SK-N-SH (cell line): ENCODE measurements around the gene SYT1. TPM values are rescaled to one million over a fixed set of nuclear protein-coding genes. Genes with fewer than 3 reads are reported as not detected.

Experiments
- CTCF ChIA-PET: fragments of 300-600, 350-600 bp; formaldehyde crosslinking; extraction: SDS; loops from one replicate; lab custom pipeline; 2021; lab: Yijun Ruan, JAX
- POLR2A ChIA-PET: fragments of 350-600 bp; sonication (Branson Sonifier 250); formaldehyde crosslinking; extraction: SDS; loops from one replicate; lab custom pipeline; 2020; ENCODE audit warnings: antibody characterized with exemption, inconsistent platforms; lab: Yijun Ruan, JAX
- DNase-seq: peaks from one replicate; pipeline ENCODE4 v3.0.0; 2012
- H2AFZ ChIP-seq: fragments of 200-600 bp; sonication (generic); 2 replicates; pipeline ENCODE4 v1.8.1; 2016; ENCODE audit warnings: antibody characterized with exemption, mild to moderate bottlenecking, low read depth
- H3F3A ChIP-seq: fragments of 200-600 bp; sonication (generic); replicated peaks from 2 replicates; pipeline ENCODE3; 2016; ENCODE audit warnings: antibody characterized with exemption, mild to moderate bottlenecking; ENCODE audit not compliant: insufficient read depth
- H3K27ac ChIP-seq, 2 experiments: fragments of 200-500 bp in 1 of 2; fragments of 200-600 bp in 1 of 2; sonication (Bioruptor generic) in 1 of 2; sonication (generic), shearing (Covaris generic) in 1 of 2; 2 replicates each; pipeline versions ENCODE4 v1.5.1 to v1.6.1; 2014 to 2016; ENCODE audit warnings: low read depth in 2 of 2, inconsistent platforms in 1 of 2, low read length in 1 of 2, mild to moderate bottlenecking in 1 of 2, mixed read lengths in 1 of 2
- H3K27me3 ChIP-seq: fragments of 200-600 bp; sonication (generic), shearing (Covaris generic); 2 replicates; pipeline ENCODE4 v1.6.1; 2016; ENCODE audit warnings: mixed run types; ENCODE audit not compliant: insufficient read depth
- H3K36me3 ChIP-seq, 2 experiments: fragments of 200-500 bp in 1 of 2; fragments of 200-600 bp in 1 of 2; sonication (Bioruptor generic) in 1 of 2; sonication (generic) in 1 of 2; replicated peaks in 1 of 2; 2 replicates each; pipeline versions ENCODE3 to v1.5.1; 2014 to 2016; ENCODE audit warnings: low read length in 1 of 2, mild to moderate bottlenecking in 1 of 2; ENCODE audit not compliant: insufficient read depth in 2 of 2, control insufficient read depth in 1 of 2
- H3K4me1 ChIP-seq, 2 experiments: fragments of 200-500 bp in 1 of 2; fragments of 200-600 bp in 1 of 2; sonication (Bioruptor generic) in 1 of 2; sonication (generic), shearing (Covaris generic) in 1 of 2; 2 replicates each; pipeline versions ENCODE4 v1.5.1 to v1.6.1; 2014 to 2016; ENCODE audit warnings: low read depth in 1 of 2, low read length in 1 of 2, mixed run types in 1 of 2; ENCODE audit not compliant: insufficient read depth in 2 of 2, control insufficient read depth in 1 of 2
- H3K4me2 ChIP-seq: fragments of 200-600 bp; sonication (generic), shearing (Covaris generic); 2 replicates; pipeline ENCODE4 v1.6.1; 2017; ENCODE audit warnings: mixed run types
- H3K4me3 ChIP-seq, 2 experiments: fragments of 200-500 bp in 1 of 2; fragments of 200-600 bp in 1 of 2; sonication (Bioruptor generic) in 1 of 2; sonication (generic), shearing (Covaris generic) in 1 of 2; 2 replicates each; pipeline versions ENCODE4 v1.5.1 to v1.8.1; 2014 to 2016; ENCODE audit warnings: low read depth in 2 of 2, inconsistent platforms in 1 of 2, low read length in 1 of 2, mild to moderate bottlenecking in 1 of 2, mixed read lengths in 1 of 2, moderate library complexity in 1 of 2
- H3K79me2 ChIP-seq: fragments of 200-600 bp; sonication (generic); 2 replicates; pipeline ENCODE4 v1.8.1; 2017; ENCODE audit warnings: mild to moderate bottlenecking; ENCODE audit not compliant: insufficient read depth
- H3K9ac ChIP-seq: fragments of 200-600 bp; sonication (generic); 2 replicates; pipeline ENCODE4 v1.6.1; 2017; ENCODE audit warnings: mixed run types
- H3K9me2 ChIP-seq: fragments of 200-600 bp; sonication (generic); 2 replicates; pipeline ENCODE4 v1.6.1; 2017; ENCODE audit warnings: mixed run types
- H3K9me3 ChIP-seq: fragments of 200-600 bp; sonication (generic); 2 replicates; pipeline ENCODE4 v1.6.1; 2017; ENCODE audit warnings: mixed run types, mild to moderate bottlenecking, moderate library complexity
- H4K20me1 ChIP-seq: fragments of 200-600 bp; sonication (generic); 2 replicates; pipeline ENCODE4 v1.6.1; 2017; ENCODE audit warnings: mild to moderate bottlenecking, mixed run types; ENCODE audit not compliant: insufficient read depth
- CHD2 ChIP-seq: fragments of 150-350 bp; IDR thresholded peaks from 2 replicates; pipeline ENCODE4 v1.6.1; 2018; ENCODE audit warnings: low read length; ENCODE audit not compliant: partially characterized antibody
- ELF1 ChIP-seq: IDR thresholded peaks from 2 replicates; pipeline ENCODE4 v1.4.0; 2012
- EP300 ChIP-seq, 2 experiments: IDR thresholded peaks; 2 replicates each; pipeline versions ENCODE4 v1.4.0 to v1.6.1; 2012; ENCODE audit warnings: borderline replicate concordance in 1 of 2, low read depth in 1 of 2, low read length in 1 of 2
- EZH2phosphoT487 ChIP-seq: fragments of 200-600 bp; sonication (generic); IDR thresholded peaks from 2 replicates; pipeline ENCODE4 v1.6.1; 2017; ENCODE audit warnings: low read depth, mixed run types, mild to moderate bottlenecking, antibody characterized with exemption, moderate library complexity, borderline replicate concordance
- FOSL2 ChIP-seq: IDR thresholded peaks from 2 replicates; pipeline ENCODE4 v1.4.0; 2012; ENCODE audit warnings: low read depth, mild to moderate bottlenecking, moderate library complexity, borderline replicate concordance
- FOXM1 ChIP-seq: IDR thresholded peaks from 2 replicates; pipeline ENCODE4 v1.4.0; 2012; ENCODE audit warnings: low read depth, mild to moderate bottlenecking
- JUND ChIP-seq: IDR thresholded peaks from 2 replicates; pipeline ENCODE4 v1.4.0; 2012
- MAX ChIP-seq: IDR thresholded peaks from 2 replicates; pipeline ENCODE4 v1.4.0; 2012; ENCODE audit warnings: low read depth
- MXI1 ChIP-seq: IDR thresholded peaks from 2 replicates; pipeline ENCODE4 v1.6.1; 2012; ENCODE audit warnings: mild to moderate bottlenecking, low read depth, low read length, improper control_type of control experiment
- NFIC ChIP-seq: IDR thresholded peaks from 2 replicates; pipeline ENCODE4 v1.4.0; 2012; ENCODE audit warnings: borderline replicate concordance
- NRF1 ChIP-seq: IDR thresholded peaks from 2 replicates; pipeline ENCODE4 v1.6.1; 2012; ENCODE audit warnings: low read depth, mild to moderate bottlenecking, low read length
- RAD21 ChIP-seq: IDR thresholded peaks from 2 replicates; pipeline ENCODE4 v1.6.1; 2012; ENCODE audit warnings: mild to moderate bottlenecking, low read length
- RFX5 ChIP-seq: IDR thresholded peaks from 2 replicates; pipeline ENCODE4 v1.6.1; 2012; ENCODE audit warnings: mild to moderate bottlenecking, improper control_type of control experiment, low read length
- RXRA ChIP-seq: IDR thresholded peaks from 2 replicates; pipeline ENCODE4 v1.4.0; 2012; ENCODE audit warnings: low read depth, mild to moderate bottlenecking, borderline replicate concordance
- SIN3A ChIP-seq: IDR thresholded peaks from 2 replicates; pipeline ENCODE4 v1.6.1; 2012; ENCODE audit warnings: low read depth, mild to moderate bottlenecking, low read length, moderate library complexity, borderline replicate concordance
- TAF1 ChIP-seq: IDR thresholded peaks from 2 replicates; pipeline ENCODE4 v1.6.1; 2012; ENCODE audit warnings: low read depth, mild to moderate bottlenecking, low read length, moderate library complexity, borderline replicate concordance
- TCF12 ChIP-seq: IDR thresholded peaks from 2 replicates; pipeline ENCODE4 v1.4.0; 2012
- USF2 ChIP-seq: fragments of 150-350 bp; IDR thresholded peaks from 2 replicates; pipeline ENCODE4 v1.6.1; 2017; ENCODE audit warnings: antibody characterized with exemption, low read length, low read depth, borderline replicate concordance
- YY1 ChIP-seq: IDR thresholded peaks from 2 replicates; pipeline ENCODE4 v1.4.0; 2012; ENCODE audit warnings: low read depth, mild to moderate bottlenecking
- ZBTB33 ChIP-seq: IDR thresholded peaks from 2 replicates; pipeline ENCODE4 v1.4.0; 2012; ENCODE audit warnings: low read depth, borderline replicate concordance
- WGBS: methylation state at CpG from one replicate; pipeline ENCODE4 v1.1.6; 2017; ENCODE audit warnings: low lambda C conversion rate; 5-methylcytosine and 5-hydroxymethylcytosine counted together
- polyA plus RNA-seq, 3 experiments: library from polyadenylated mRNA; depleted of rRNA; stranded (reverse); fragments of >200 nt; gene quantifications; 2 replicates each; pipeline ENCODE4 v1.2.3, GENCODE V29; 2012
- TF ChIP-seq, protein P1 (sequence below): IDR thresholded peaks from 2 replicates; pipeline ENCODE4; 2012
- TF ChIP-seq, protein P2 (sequence below): IDR thresholded peaks from 2 replicates; pipeline ENCODE4 v1.6.1; 2012; ENCODE audit warnings: mild to moderate bottlenecking, low read depth, low read length, moderate library complexity

The SYT1 gene
- polyA plus RNA-seq, 1 of the 3 experiments (the other 2 are of a cell fraction): 12.7 TPM

DNA sequence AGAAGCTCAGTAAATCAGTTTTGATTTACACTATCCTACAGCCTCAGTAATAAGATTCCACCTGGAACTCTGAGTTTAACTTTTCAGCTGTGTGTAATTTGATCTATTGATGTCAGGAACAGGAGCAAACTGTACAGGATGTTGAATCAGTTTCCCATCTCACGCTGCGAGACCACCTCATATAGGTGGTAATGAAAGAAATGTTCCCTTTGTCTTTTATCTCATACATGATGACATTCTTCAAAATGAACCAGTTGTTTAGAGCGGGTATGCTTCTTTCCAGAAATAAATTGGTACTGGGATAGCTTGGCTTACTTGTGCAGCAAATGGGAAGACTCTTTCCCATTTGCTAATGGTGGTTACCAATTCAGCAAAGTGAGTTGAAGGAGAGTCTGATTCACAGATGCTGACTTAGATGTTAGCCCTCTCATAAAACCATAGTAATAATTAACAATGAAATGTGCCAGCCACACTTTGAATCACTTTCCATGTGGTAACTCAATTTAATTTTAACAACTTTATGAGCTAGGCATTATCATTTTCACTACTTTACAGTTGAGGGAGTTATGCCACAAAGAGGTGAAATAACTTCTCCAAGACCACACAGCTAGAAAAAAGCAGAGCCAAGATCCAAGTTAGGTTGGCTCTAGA is 574.7 kb downstream of the SYT1 start (continued):
- TF ChIP-seq RFX5 (no peak), TCF12 (no peak), MAX (no peak), RAD21 (no peak), MXI1 (no peak), RXRA (no peak), TAF1 (no peak), USF2 (no peak)

GRCh38 chr12:79441534-79441933 is 577.0 kb downstream of the SYT1 start:
- TF ChIP-seq YY1: no peak
- TF ChIP-seq EP300 (IDR thresholded peaks at IDR 0.05; ENCODE audit: borderline replicate concordance in 1 of 2, low read depth in 1 of 2, low read length in 1 of 2): no peak
- no peak for TF ChIP-seq NRF1
- TF ChIP-seq TAF1: no peak
- TF ChIP-seq NFIC: no peak
- no peak for TF ChIP-seq FOSL2
- no peak for TF ChIP-seq ELF1
- no peak for TF ChIP-seq ZBTB33
- TF ChIP-seq, protein P1, sequence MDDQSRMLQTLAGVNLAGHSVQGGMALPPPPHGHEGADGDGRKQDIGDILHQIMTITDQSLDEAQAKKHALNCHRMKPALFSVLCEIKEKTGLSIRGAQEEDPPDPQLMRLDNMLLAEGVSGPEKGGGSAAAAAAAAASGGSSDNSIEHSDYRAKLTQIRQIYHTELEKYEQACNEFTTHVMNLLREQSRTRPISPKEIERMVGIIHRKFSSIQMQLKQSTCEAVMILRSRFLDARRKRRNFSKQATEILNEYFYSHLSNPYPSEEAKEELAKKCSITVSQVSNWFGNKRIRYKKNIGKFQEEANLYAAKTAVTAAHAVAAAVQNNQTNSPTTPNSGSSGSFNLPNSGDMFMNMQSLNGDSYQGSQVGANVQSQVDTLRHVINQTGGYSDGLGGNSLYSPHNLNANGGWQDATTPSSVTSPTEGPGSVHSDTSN: no peak
- no peak for TF ChIP-seq FOXM1
- no peak for TF ChIP-seq CHD2
- TF ChIP-seq EZH2phosphoT487: no peak
- no peak for TF ChIP-seq SIN3A
- TF ChIP-seq, protein P2, sequence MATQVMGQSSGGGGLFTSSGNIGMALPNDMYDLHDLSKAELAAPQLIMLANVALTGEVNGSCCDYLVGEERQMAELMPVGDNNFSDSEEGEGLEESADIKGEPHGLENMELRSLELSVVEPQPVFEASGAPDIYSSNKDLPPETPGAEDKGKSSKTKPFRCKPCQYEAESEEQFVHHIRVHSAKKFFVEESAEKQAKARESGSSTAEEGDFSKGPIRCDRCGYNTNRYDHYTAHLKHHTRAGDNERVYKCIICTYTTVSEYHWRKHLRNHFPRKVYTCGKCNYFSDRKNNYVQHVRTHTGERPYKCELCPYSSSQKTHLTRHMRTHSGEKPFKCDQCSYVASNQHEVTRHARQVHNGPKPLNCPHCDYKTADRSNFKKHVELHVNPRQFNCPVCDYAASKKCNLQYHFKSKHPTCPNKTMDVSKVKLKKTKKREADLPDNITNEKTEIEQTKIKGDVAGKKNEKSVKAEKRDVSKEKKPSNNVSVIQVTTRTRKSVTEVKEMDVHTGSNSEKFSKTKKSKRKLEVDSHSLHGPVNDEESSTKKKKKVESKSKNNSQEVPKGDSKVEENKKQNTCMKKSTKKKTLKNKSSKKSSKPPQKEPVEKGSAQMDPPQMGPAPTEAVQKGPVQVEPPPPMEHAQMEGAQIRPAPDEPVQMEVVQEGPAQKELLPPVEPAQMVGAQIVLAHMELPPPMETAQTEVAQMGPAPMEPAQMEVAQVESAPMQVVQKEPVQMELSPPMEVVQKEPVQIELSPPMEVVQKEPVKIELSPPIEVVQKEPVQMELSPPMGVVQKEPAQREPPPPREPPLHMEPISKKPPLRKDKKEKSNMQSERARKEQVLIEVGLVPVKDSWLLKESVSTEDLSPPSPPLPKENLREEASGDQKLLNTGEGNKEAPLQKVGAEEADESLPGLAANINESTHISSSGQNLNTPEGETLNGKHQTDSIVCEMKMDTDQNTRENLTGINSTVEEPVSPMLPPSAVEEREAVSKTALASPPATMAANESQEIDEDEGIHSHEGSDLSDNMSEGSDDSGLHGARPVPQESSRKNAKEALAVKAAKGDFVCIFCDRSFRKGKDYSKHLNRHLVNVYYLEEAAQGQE: no peak
- TF ChIP-seq JUND: no peak
- TF ChIP-seq RXRA: no peak
- no peak overlapping the region for H3K9ac ChIP-seq
- no peaks in the 10 kb centered on the region for H3K79me2 ChIP-seq
- H2AFZ ChIP-seq: no peak overlapping the region
- ChIA-PET POLR2A (no interaction called here), CTCF (no interaction called here)
- peaks cover 6% of the 10 kb centered on the region for H3F3A ChIP-seq
- no peak for DNase-seq
- no peak overlapping the region for H3K27ac ChIP-seq
- WGBS: 81% methylated on average over 4 of the region's 4 CpGs
- H3K9me3 ChIP-seq: no peaks in the 10 kb centered on the region
- peaks cover 7 to 9% of the 10 kb centered on the region in 2 experiments; a peak in 3 of 4 replicates for H3K4me1 ChIP-seq
- H3K27me3 ChIP-seq: no peaks in the 10 kb centered on the region
- H3K4me2 ChIP-seq: no peak overlapping the region
- no peaks in the 10 kb centered on the region for H4K20me1 ChIP-seq
- H3K4me3 ChIP-seq: no peak overlapping the region
- no peaks in the 10 kb centered on the region for H3K9me2 ChIP-seq
- H3K36me3 ChIP-seq: peaks cover 15% of the 10 kb centered on the region in 2 experiments
